GM12878 (cell line): ENCODE results near the gene PGM3. TPM values are rescaled to one million over a fixed set of nuclear protein-coding genes. Genes with fewer than 3 reads are reported as not detected.

Source experiments
- ATAC-seq: fragments of 200-7000 bp; cut with Tn5 transposase; 3 replicates; pipeline ENCODE4 v1.9.1; 2020; ENCODE audit warnings: mild to moderate bottlenecking, moderate library complexity
- BruUV-seq: library from RNA; stranded (reverse); fragments of 400-500 nt; replicated peaks from 2 replicates; lab custom pipeline; 2021; lab: Mats Ljungman, UMichigan
- CTCF ChIA-PET: fragments of 300-600 bp; sonication (Branson Sonifier 250); formaldehyde crosslinking; extraction: SDS; loops from one replicate; lab custom pipeline; 2021; ENCODE audit warnings: inconsistent platforms; lab: Yijun Ruan, JAX
- POLR2A ChIA-PET: fragments of 350-600 bp; formaldehyde crosslinking; extraction: SDS; loops from one replicate; lab custom pipeline; 2021; ENCODE audit warnings: inconsistent platforms; lab: Charles Lee
- RAD21 ChIA-PET: fragments of 300-600 bp; sonication (Branson Sonifier 250); formaldehyde crosslinking; loops from one replicate; lab custom pipeline; 2023; ENCODE audit warnings: antibody characterized with exemption; ENCODE audit not compliant: unreplicated experiment; lab: Charles Lee
- SMC1A ChIA-PET: fragments of 300-600 bp; sonication (Branson Sonifier 250); formaldehyde crosslinking; loops from one replicate; lab custom pipeline; 2023; ENCODE audit not compliant: unreplicated experiment, uncharacterized antibody; lab: Charles Lee
- DNase-seq: peaks from one replicate; pipeline ENCODE4 v3.0.0-alpha.2; 2011; ENCODE audit warnings: low read depth, low spot score
- FAIRE-seq: peaks from 3 replicates; lab custom pipeline; 2011; peaks lifted over from hg19 to GRCh38; lab: Jason Lieb, UNC
- H2AFZ ChIP-seq: 2 replicates; pipeline ENCODE4 v1.6.0; 2011; ENCODE audit warnings: low read depth, low read length, control low read depth; ENCODE audit not compliant: control insufficient read depth
- H3K27ac ChIP-seq: 2 replicates; pipeline ENCODE4 v1.5.1; 2011; ENCODE audit warnings: control low read depth; ENCODE audit not compliant: control insufficient read depth, insufficient read depth
- H3K27me3 ChIP-seq, 2 experiments: replicated peaks in 1 of 2; 2 replicates each; pipeline versions ENCODE4 v1.6.0 to v1.6.1; 2011; ENCODE audit warnings: low read length in 1 of 2; ENCODE audit not compliant: control insufficient read depth in 2 of 2, insufficient read depth in 2 of 2
- H3K36me3 ChIP-seq, 2 experiments: 2 replicates each; pipeline ENCODE4 v1.5.1; 2011; ENCODE audit warnings: low read length in 1 of 2; ENCODE audit not compliant: control insufficient read depth in 2 of 2, insufficient read depth in 2 of 2
- H3K4me1 ChIP-seq: 2 replicates; pipeline ENCODE4 v1.6.1; 2011; ENCODE audit warnings: mild to moderate bottlenecking, low read length, moderate library complexity, mixed read lengths; ENCODE audit not compliant: control insufficient read depth, insufficient read depth
- H3K4me2 ChIP-seq: 2 replicates; pipeline ENCODE4 v1.6.0; 2011; ENCODE audit warnings: control low read depth; ENCODE audit not compliant: control insufficient read depth, insufficient read depth
- H3K4me3 ChIP-seq: fragments of 200-600 bp; sonication (generic); 2 replicates; pipeline ENCODE4 v1.5.1; 2016
- H3K79me2 ChIP-seq: 2 replicates; pipeline ENCODE4 v1.6.0; 2011; ENCODE audit warnings: low read length; ENCODE audit not compliant: control insufficient read depth, insufficient read depth
- H3K9ac ChIP-seq: 2 replicates; pipeline ENCODE4 v1.8.0; 2011; ENCODE audit warnings: low read length, control low read depth, mixed read lengths; ENCODE audit not compliant: control insufficient read depth, insufficient read depth
- H3K9me3 ChIP-seq: replicated peaks from 3 replicates; pipeline ENCODE4 v1.5.1; 2011; ENCODE audit warnings: mild to moderate bottlenecking, low read length; ENCODE audit not compliant: control insufficient read depth, insufficient read depth
- H4K20me1 ChIP-seq: 2 replicates; pipeline ENCODE4 v1.6.0; 2011; ENCODE audit not compliant: control insufficient read depth, insufficient read depth
- CTCF ChIP-seq, 3 experiments: IDR thresholded peaks in 2 of 3; conservative IDR thresholded peaks in 1 of 3; 2 replicates each; pipeline ENCODE4 v1.5.1; 2011; ENCODE audit warnings: low read depth in 3 of 3, low read length in 3 of 3, mild to moderate bottlenecking in 3 of 3, control low read depth in 2 of 3, moderate library complexity in 2 of 3, inconsistent platforms in 1 of 3, mixed read lengths in 1 of 3; ENCODE audit not compliant: control insufficient read depth in 2 of 3, insufficient read depth in 1 of 3; ENCODE audit errors: extremely low read depth in 1 of 3
- NBN ChIP-seq: fragments of 450-650 bp; IDR thresholded peaks from 2 replicates; pipeline ENCODE4 v1.6.1; 2016
- USF2 ChIP-seq: IDR thresholded peaks from 2 replicates; pipeline ENCODE4 v1.6.1; 2011; ENCODE audit warnings: low read depth, low read length, improper control_type of control experiment, borderline replicate concordance
- WGBS: methylation state at CpG from one replicate; pipeline ENCODE4 v1.1.6; 2016; ENCODE audit warnings: low lambda C conversion rate; ENCODE audit not compliant: insufficient replicate concordance, insufficient coverage; ENCODE audit errors: missing lambda C conversion rate; 5-methylcytosine and 5-hydroxymethylcytosine counted together
- in situ Hi-C: fragments of 300-500 bp; cut with MboI; formaldehyde crosslinking; loops from 9 replicates; pipeline ENCODE4 v1.14.3; 2018; ENCODE audit warnings: mixed read lengths
- intact Hi-C: fragments of 100-400 bp; cut with micrococcal nuclease; formaldehyde crosslinking; loops from one replicate; pipeline ENCODE4 v1.14.2; 2022; ENCODE audit not compliant: unreplicated experiment
- polyA plus RNA-seq, 11 experiments: library from polyadenylated mRNA; depleted of rRNA in 4 of 11; unstranded in 6 of 11; stranded (reverse) in 5 of 11; fragments of >200 nt; fragmentation: Nextera tagmentation in 4 of 11; fragmentation: Illumina TruSeq in 1 of 11; extraction: Ambion mirVana in 4 of 11; extraction: Trizol in 1 of 11; gene quantifications; 1 replicate in 1 of 11; 2 replicates in 10 of 11; pipeline versions ENCODE4 v1.2.1 to v1.2.3, GENCODE V29; 2011 to 2016; ENCODE audit warnings: inconsistent platforms in 2 of 11, missing spikeins in 2 of 11, low read depth in 1 of 11
- total RNA-seq, 4 experiments: library from RNA; depleted of rRNA in 3 of 4; stranded (reverse); fragments of >200 nt in 3 of 4; fragmentation: Illumina TruSeq in 1 of 4; extraction: Trizol in 1 of 4; gene quantifications; 2 replicates each; pipeline versions ENCODE4 v1.2.1 to v1.2.3, GENCODE V29; 2013 to 2021

The PGM3 gene
- total and polyA plus RNA-seq, 10 of the 15 experiments (the other 5 are each of a cell fraction or from before 2014, with no cell fraction given), result 13.0 to 36.0 (median 24.6) TPM

- no peak for TF ChIP-seq CTCF (IDR thresholded peaks at IDR 0.05 in 2 of 3, conservative IDR thresholded peaks at IDR 0.05 in 1 of 3; ENCODE audit: control insufficient read depth in 2 of 3, extremely low read depth in 1 of 3, insufficient read depth in 1 of 3, low read depth in 3 of 3, low read length in 3 of 3)
- TF ChIP-seq, all 136 proteins: peak for 0
Measured at GRCh38 chr6:83167726-83168278, 25.3 kb downstream of the PGM3 start (continued).

GRCh38 chr6:83160167-83160566 is 32.9 kb downstream of the PGM3 start:
- Histone ChIP-seq H3K36me3 (peaks cover 0 to 21% of the 10 kb centered on the region in 2 experiments; a peak in 3 of 4 replicates), H2AFZ (no peak overlapping the region), H3K4me1 (no peaks in the 10 kb centered on the region), H3K79me2 (no peaks in the 10 kb centered on the region), H4K20me1 (no peaks in the 10 kb centered on the region), H3K4me2 (no peak overlapping the region), H3K4me3 (no peak overlapping the region), H3K9ac (no peak overlapping the region), H3K9me3 (no peaks in the 10 kb centered on the region), H3K27ac (no peak overlapping the region), H3K27me3 (no peaks in the 10 kb centered on the region)
- in situ Hi-C loops (no loop called here), intact Hi-C loops (no loop called here)
- no peak for FAIRE-seq
- CTCF ChIA-PET, result interaction anchor here (0.8 to 1.7 kb wide), 2 partner anchors 89 to 94 kb away, joined by 4 to 16 read pairs; partner anchors contain the start of genes DOP1A and UBE3D
- no peak for ATAC-seq
- RAD21 ChIA-PET, result no interaction called here
- SMC1A ChIA-PET, result interaction anchor here (0.8 to 1.1 kb wide), 3 partner anchors 28 to 367 kb away, joined by 3 read pairs; partner anchors contain the start of gene DOP1A
- no peak for DNase-seq
- no TSS peak for BruUV-seq
- whole genome bisulfite sequencing, result 89% methylated on average over 1 of the region's 1 CpG
- TF ChIP-seq NBN (no peak), USF2 (no peak)
- POLR2A ChIA-PET, result no interaction called here
